IMR-90 (cell line): ENCODE data around the gene ATP2B2. TPM values are rescaled to one million over a fixed set of nuclear protein-coding genes. Genes with fewer than 3 reads are reported as not detected.

Experiments used
- ATAC-seq: fragments of 200-7000 bp; cut with Tn5 transposase; 2 replicates; pipeline ENCODE4 v1.9.1; 2020; ENCODE audit warnings: low read depth, mild to moderate bottlenecking, moderate library complexity
- BruUV-seq: library from RNA; stranded (reverse); fragments of 400-500 nt; replicated peaks from 2 replicates; lab custom pipeline; 2021; lab: Mats Ljungman, UMichigan
- CTCF ChIA-PET: fragments of 300-600 bp; formaldehyde crosslinking; extraction: SDS; loops from one replicate; lab custom pipeline; 2021; ENCODE audit warnings: antibody characterized with exemption; lab: Yijun Ruan, JAX
- POLR2A ChIA-PET: fragments of 300-600 bp; sonication (Branson Sonifier 250); formaldehyde crosslinking; loops from one replicate; lab custom pipeline; 2022; ENCODE audit warnings: antibody characterized with exemption; ENCODE audit not compliant: unreplicated experiment; lab: Charles Lee
- DNase-seq: peaks from one replicate; pipeline ENCODE4 v3.0.0; 2013
- H2AFZ ChIP-seq: replicated peaks from 2 replicates; pipeline ENCODE3; 2013; ENCODE audit warnings: low read length, mild to moderate bottlenecking; ENCODE audit not compliant: poor library complexity
- H2AK5ac ChIP-seq: 2 replicates; pipeline ENCODE4 v1.6.1; 2013; ENCODE audit warnings: low read depth, low read length, inconsistent platforms
- H2AK9ac ChIP-seq: replicated peaks from 2 replicates; pipeline ENCODE3; 2013; ENCODE audit warnings: mild to moderate bottlenecking, low read depth, low read length, moderate library complexity; ENCODE audit not compliant: poor library complexity
- H2BK120ac ChIP-seq: 2 replicates; pipeline ENCODE4 v1.6.1; 2013; ENCODE audit warnings: low read depth, low read length, inconsistent platforms
- H2BK15ac ChIP-seq: 3 replicates; pipeline ENCODE4 v1.6.1; 2013; ENCODE audit warnings: low read depth, low read length, inconsistent platforms
- H2BK20ac ChIP-seq: 2 replicates; pipeline ENCODE4 v1.6.1; 2013; ENCODE audit warnings: low read depth, mild to moderate bottlenecking, inconsistent platforms, low read length, moderate library complexity
- H2BK5ac ChIP-seq: 2 replicates; pipeline ENCODE4 v1.6.1; 2013; ENCODE audit warnings: mild to moderate bottlenecking, low read depth, low read length, inconsistent platforms; ENCODE audit not compliant: poor library complexity, severe bottlenecking
- H3K14ac ChIP-seq: replicated peaks from 2 replicates; pipeline ENCODE4 v1.6.1; 2013; ENCODE audit warnings: low read depth, low read length, inconsistent platforms
- H3K18ac ChIP-seq: 2 replicates; pipeline ENCODE4 v1.6.1; 2013; ENCODE audit warnings: low read depth, low read length, control low read depth
- H3K23ac ChIP-seq: 2 replicates; pipeline ENCODE4 v1.6.1; 2013; ENCODE audit warnings: low read depth, low read length, inconsistent platforms
- H3K27ac ChIP-seq: 2 replicates; pipeline ENCODE4 v1.5.1; 2013; ENCODE audit warnings: mild to moderate bottlenecking, control low read depth, low read length; ENCODE audit not compliant: insufficient read depth
- H3K27me3 ChIP-seq: 2 replicates; pipeline ENCODE4 v1.6.1; 2013; ENCODE audit warnings: low read length; ENCODE audit not compliant: control insufficient read depth, insufficient read depth
- H3K36me3 ChIP-seq: 2 replicates; pipeline ENCODE4 v1.6.1; 2013; ENCODE audit warnings: low read length, mixed read lengths; ENCODE audit not compliant: control insufficient read depth, insufficient read depth
- H3K4ac ChIP-seq: 2 replicates; pipeline ENCODE4 v1.6.1; 2013; ENCODE audit warnings: low read depth, low read length, inconsistent platforms
- H3K4me1 ChIP-seq: 2 replicates; pipeline ENCODE4 v1.6.1; 2013; ENCODE audit warnings: low read length, mixed read lengths; ENCODE audit not compliant: control insufficient read depth, insufficient read depth
- H3K4me2 ChIP-seq: 2 replicates; pipeline ENCODE4 v1.6.1; 2013; ENCODE audit warnings: low read depth, mild to moderate bottlenecking, control low read depth, low read length, moderate library complexity
- H3K4me3 ChIP-seq: 2 replicates; pipeline ENCODE4 v1.5.1; 2013; ENCODE audit warnings: low read depth, mild to moderate bottlenecking, control low read depth, low read length, moderate library complexity; ENCODE audit not compliant: insufficient read depth
- H3K56ac ChIP-seq: 2 replicates; pipeline ENCODE4 v1.6.1; 2013; ENCODE audit warnings: low read length, inconsistent platforms; ENCODE audit not compliant: insufficient read depth; ENCODE audit errors: extremely low read depth
- H3K79me1 ChIP-seq, 2 experiments: 2 replicates each; pipeline ENCODE4 v1.6.1; 2013; ENCODE audit warnings: low read length in 2 of 2, inconsistent platforms in 1 of 2, low read depth in 1 of 2
- H3K9ac ChIP-seq: 2 replicates; pipeline ENCODE4 v1.6.1; 2013; ENCODE audit warnings: low read depth, low read length, control low read depth
- H3K9me1 ChIP-seq: 2 replicates; pipeline ENCODE4 v1.6.1; 2013; ENCODE audit warnings: low read length, inconsistent platforms; ENCODE audit not compliant: insufficient read depth
- H3K9me3 ChIP-seq: 2 replicates; pipeline ENCODE4 v1.6.1; 2013; ENCODE audit warnings: low read length; ENCODE audit not compliant: control insufficient read depth, insufficient read depth
- H4K20me1 ChIP-seq: 2 replicates; pipeline ENCODE4 v1.6.1; 2013; ENCODE audit warnings: low read length, inconsistent platforms; ENCODE audit not compliant: insufficient read depth
- H4K5ac ChIP-seq: 2 replicates; pipeline ENCODE4 v1.6.1; 2013; ENCODE audit warnings: mild to moderate bottlenecking, low read depth, low read length, control low read depth
- H4K8ac ChIP-seq, 2 experiments: 2 replicates each; pipeline ENCODE4 v1.6.1; 2013; ENCODE audit warnings: low read depth in 2 of 2, low read length in 2 of 2, control low read depth in 1 of 2, inconsistent platforms in 1 of 2
- H4K91ac ChIP-seq: 2 replicates; pipeline ENCODE4 v1.6.1; 2013; ENCODE audit warnings: low read depth, low read length, inconsistent platforms; ENCODE audit not compliant: insufficient read depth
- BHLHE40 ChIP-seq: fragments of 150-350 bp; IDR thresholded peaks from 2 replicates; pipeline ENCODE4 v1.6.1; 2016; ENCODE audit warnings: mild to moderate bottlenecking, low read depth, low read length
- CEBPB ChIP-seq: IDR thresholded peaks from 2 replicates; pipeline ENCODE4 v1.6.1; 2012; ENCODE audit warnings: low read depth, low read length, improper control_type of control experiment
- CHD1 ChIP-seq: IDR thresholded peaks from 2 replicates; pipeline ENCODE4 v1.6.1; 2012; ENCODE audit warnings: low read depth, low read length, improper control_type of control experiment
- FOS ChIP-seq: fragments of 150-350 bp; IDR thresholded peaks from 2 replicates; pipeline ENCODE4 v1.6.1; 2016; ENCODE audit warnings: low read depth, low read length
- MAFK ChIP-seq: IDR thresholded peaks from 2 replicates; pipeline ENCODE4 v1.6.1; 2012; ENCODE audit warnings: low read depth, low read length, improper control_type of control experiment
- MXI1 ChIP-seq: IDR thresholded peaks from 2 replicates; pipeline ENCODE4 v1.6.1; 2012; ENCODE audit warnings: low read depth, mild to moderate bottlenecking, low read length, moderate library complexity, borderline replicate concordance
- NFE2L2 ChIP-seq: fragments of 150-350 bp; IDR thresholded peaks from 2 replicates; pipeline ENCODE4 v1.6.1; 2016; ENCODE audit warnings: low read depth, mild to moderate bottlenecking, low read length
- POLR2A ChIP-seq: IDR thresholded peaks from 2 replicates; pipeline ENCODE4 v1.6.1; 2012; ENCODE audit warnings: mild to moderate bottlenecking, low read depth, low read length
- RAD21 ChIP-seq: IDR thresholded peaks from 2 replicates; pipeline ENCODE4 v1.6.1; 2012; ENCODE audit warnings: low read length, improper control_type of control experiment
- RCOR1 ChIP-seq: IDR thresholded peaks from 2 replicates; pipeline ENCODE4 v1.6.1; 2012; ENCODE audit warnings: mild to moderate bottlenecking, low read length, improper control_type of control experiment; ENCODE audit not compliant: insufficient replicate concordance
- RFX5 ChIP-seq: IDR thresholded peaks from 2 replicates; pipeline ENCODE4 v1.8.0; 2012; ENCODE audit warnings: low read depth, mild to moderate bottlenecking, low read length, moderate library complexity
- SMC3 ChIP-seq: fragments of 150-350 bp; IDR thresholded peaks from 2 replicates; pipeline ENCODE4 v1.6.1; 2016; ENCODE audit warnings: low read depth, mild to moderate bottlenecking, antibody characterized with exemption, low read length, moderate library complexity
- WGBS, 2 experiments: methylation state at CpG; one replicate each; pipeline versions ENCODE4 v1.1.5 to v1.1.7; 2013; ENCODE audit warnings: missing lambda C conversion rate in 2 of 2; ENCODE audit not compliant: insufficient read length in 1 of 2; ENCODE audit errors: extremely low coverage in 2 of 2; 5-methylcytosine and 5-hydroxymethylcytosine counted together
- dilution Hi-C: fragments of 300-500 bp; cut with HindIII; formaldehyde crosslinking; loops from one replicate; pipeline ENCODE4 v1.14.3; 2018; ENCODE audit warnings: low sequenced_read_pairs; ENCODE audit not compliant: unreplicated experiment
- in situ Hi-C: fragments of 300-500 bp; cut with MboI; formaldehyde crosslinking; loops from 3 replicates; pipeline ENCODE4 v1.14.3; 2019; ENCODE audit warnings: low sequenced_read_pairs, inconsistent platforms, mixed read lengths
- intact Hi-C: fragments of 100-400 bp; cut with micrococcal nuclease; formaldehyde crosslinking; loops from 2 replicates; pipeline ENCODE4 v1.10.0; 2022
- polyA plus RNA-seq, 3 experiments: library from polyadenylated mRNA; depleted of rRNA; stranded (reverse); fragments of >200 nt; gene quantifications; 2 replicates each; pipeline ENCODE4 v1.2.3, GENCODE V29; 2012; ENCODE audit warnings: low replicate concordance in 1 of 3
- total RNA-seq: library from RNA; depleted of rRNA; stranded (reverse); fragments of >200 nt; gene quantifications from 2 replicates; pipeline ENCODE4 v1.2.3, GENCODE V29; 2012
- TF ChIP-seq, protein P1 (sequence below): conservative IDR thresholded peaks from 2 replicates; pipeline ENCODE4 v1.5.1; 2012; ENCODE audit warnings: mild to moderate bottlenecking, low read depth, low read length, improper control_type of control experiment
- TF ChIP-seq, protein P2 (sequence below): fragments of 150-350 bp; IDR thresholded peaks from 2 replicates; pipeline ENCODE4 v1.6.1; 2016; ENCODE audit warnings: low read depth, mild to moderate bottlenecking, low read length, moderate library complexity, borderline replicate concordance
- TF ChIP-seq, protein P3 (sequence below): fragments of 150-350 bp; IDR thresholded peaks from 2 replicates; pipeline ENCODE4 v1.6.1; 2017; ENCODE audit warnings: mild to moderate bottlenecking, antibody characterized with exemption, low read length, low read depth

Gene ATP2B2
- total and polyA plus RNA-seq, 2 of the 4 experiments (the other 2 are of a cell fraction) = under 0.01 to 0.02 TPM

DNA sequence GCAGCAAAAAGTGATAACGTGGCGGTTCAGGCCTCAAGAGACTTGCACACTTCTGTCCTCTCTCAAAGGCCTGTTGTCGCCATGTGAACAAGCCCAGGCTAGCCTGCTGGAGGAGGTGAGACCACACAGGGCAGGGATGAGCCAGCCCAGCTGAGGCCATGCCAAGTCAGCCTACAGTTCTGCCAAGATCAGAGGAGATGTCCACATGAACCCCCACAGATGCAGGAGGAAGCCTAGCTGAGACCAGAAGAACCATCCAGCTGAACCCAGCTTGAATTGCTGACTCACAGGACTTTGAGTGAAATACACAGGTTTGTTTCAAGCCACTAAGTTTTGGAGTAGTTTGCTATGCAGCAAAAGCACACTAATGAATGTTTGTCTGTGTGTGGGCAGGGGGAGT is 134.2 kb downstream of the ATP2B2 start:
- Histone ChIP-seq H4K91ac (peak overlapping the region; percentile 25; the same call in 1 of the 2 replicates), H2AK5ac (peak overlapping the region; percentile 61), H2AK9ac (peak overlapping the region; percentile 74), H3K79me1 (no peaks in the 10 kb centered on the region), H3K18ac (0 out of 2 replicates have a peak overlapping the region, but pooled peaks have one; percentile 30), H3K23ac (no peak overlapping the region), H3K56ac (no peak overlapping the region), H3K27me3 (peaks cover under 1% of the 10 kb centered on the region; the same call in 1 of the 2 replicates), H2BK20ac (peak overlapping the region; percentile 11; the same call in 1 of the 2 replicates), H3K9ac (no peak overlapping the region), H4K5ac (no peak overlapping the region), H4K8ac (peak overlapping the region in 1 of 2 experiments; percentile 17; a peak in 1 of 4 replicates), H3K4me2 (no peak overlapping the region), H3K27ac (no peak overlapping the region), H2BK15ac (peak overlapping the region; percentile 23; the same call in 1 of the 3 replicates), H3K36me3 (no peaks in the 10 kb centered on the region), H4K20me1 (no peaks in the 10 kb centered on the region), H2AFZ (peak overlapping the region; percentile 43), H3K4ac (peak overlapping the region; percentile 45), H3K14ac (no peak overlapping the region), H3K4me1 (peaks cover 19% of the 10 kb centered on the region), H2BK120ac (peak overlapping the region; percentile 15; the same call in 1 of the 2 replicates), H3K9me1 (peaks cover 14% of the 10 kb centered on the region; the same call in 1 of the 2 replicates), H3K4me3 (no peak overlapping the region), H2BK5ac (peak overlapping the region; percentile 39), H3K9me3 (peaks cover 4% of the 10 kb centered on the region)
- TF ChIP-seq, protein P1, sequence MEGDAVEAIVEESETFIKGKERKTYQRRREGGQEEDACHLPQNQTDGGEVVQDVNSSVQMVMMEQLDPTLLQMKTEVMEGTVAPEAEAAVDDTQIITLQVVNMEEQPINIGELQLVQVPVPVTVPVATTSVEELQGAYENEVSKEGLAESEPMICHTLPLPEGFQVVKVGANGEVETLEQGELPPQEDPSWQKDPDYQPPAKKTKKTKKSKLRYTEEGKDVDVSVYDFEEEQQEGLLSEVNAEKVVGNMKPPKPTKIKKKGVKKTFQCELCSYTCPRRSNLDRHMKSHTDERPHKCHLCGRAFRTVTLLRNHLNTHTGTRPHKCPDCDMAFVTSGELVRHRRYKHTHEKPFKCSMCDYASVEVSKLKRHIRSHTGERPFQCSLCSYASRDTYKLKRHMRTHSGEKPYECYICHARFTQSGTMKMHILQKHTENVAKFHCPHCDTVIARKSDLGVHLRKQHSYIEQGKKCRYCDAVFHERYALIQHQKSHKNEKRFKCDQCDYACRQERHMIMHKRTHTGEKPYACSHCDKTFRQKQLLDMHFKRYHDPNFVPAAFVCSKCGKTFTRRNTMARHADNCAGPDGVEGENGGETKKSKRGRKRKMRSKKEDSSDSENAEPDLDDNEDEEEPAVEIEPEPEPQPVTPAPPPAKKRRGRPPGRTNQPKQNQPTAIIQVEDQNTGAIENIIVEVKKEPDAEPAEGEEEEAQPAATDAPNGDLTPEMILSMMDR = no peak
- TF ChIP-seq CHD1 (no peak), MXI1 (no peak), MAFK (no peak), RCOR1 (no peak), CEBPB (no peak), RAD21 (no peak), BHLHE40 (no peak), NFE2L2 (no peak), SMC3 (no peak), FOS (no peak), POLR2A (no peak), RFX5 (no peak)
- TF ChIP-seq, protein P2, sequence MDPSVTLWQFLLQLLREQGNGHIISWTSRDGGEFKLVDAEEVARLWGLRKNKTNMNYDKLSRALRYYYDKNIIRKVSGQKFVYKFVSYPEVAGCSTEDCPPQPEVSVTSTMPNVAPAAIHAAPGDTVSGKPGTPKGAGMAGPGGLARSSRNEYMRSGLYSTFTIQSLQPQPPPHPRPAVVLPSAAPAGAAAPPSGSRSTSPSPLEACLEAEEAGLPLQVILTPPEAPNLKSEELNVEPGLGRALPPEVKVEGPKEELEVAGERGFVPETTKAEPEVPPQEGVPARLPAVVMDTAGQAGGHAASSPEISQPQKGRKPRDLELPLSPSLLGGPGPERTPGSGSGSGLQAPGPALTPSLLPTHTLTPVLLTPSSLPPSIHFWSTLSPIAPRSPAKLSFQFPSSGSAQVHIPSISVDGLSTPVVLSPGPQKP = no peak
- TF ChIP-seq, protein P3, sequence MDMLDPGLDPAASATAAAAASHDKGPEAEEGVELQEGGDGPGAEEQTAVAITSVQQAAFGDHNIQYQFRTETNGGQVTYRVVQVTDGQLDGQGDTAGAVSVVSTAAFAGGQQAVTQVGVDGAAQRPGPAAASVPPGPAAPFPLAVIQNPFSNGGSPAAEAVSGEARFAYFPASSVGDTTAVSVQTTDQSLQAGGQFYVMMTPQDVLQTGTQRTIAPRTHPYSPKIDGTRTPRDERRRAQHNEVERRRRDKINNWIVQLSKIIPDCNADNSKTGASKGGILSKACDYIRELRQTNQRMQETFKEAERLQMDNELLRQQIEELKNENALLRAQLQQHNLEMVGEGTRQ = no peak
- BruUV-seq = no TSS peak
- CTCF ChIA-PET = no interaction called here
- DNase-seq = peak; percentile 20
- in situ Hi-C loops (loop anchor here (5.0 kb wide), 1 partner anchor 66 kb away; no protein-coding TSS in a partner anchor), dilution Hi-C loops (no loop called here), intact Hi-C loops (no loop called here)
- WGBS, 2 experiments = 77% methylated on average over 3 of the region's 3 CpGs; no CpG with 5 or more reads in 1 of the 2 experiments
- ATAC-seq = no peak
- POLR2A ChIA-PET = no interaction called here
